HG02642 (cell line): Measurements from ENCODE around the gene KAZN.

Experiments used
- ATAC-seq: cut with Tn5 transposase; IDR thresholded peaks from one replicate; pipeline ENCODE4 v1.9.1; 2021; ENCODE audit warnings: mild to moderate bottlenecking; ENCODE audit not compliant: unreplicated experiment, poor library complexity

The KAZN gene

GRCh38 chr1:14871218-14871970 is 272.9 kb downstream of the KAZN start:
- no peak for ATAC-seq

GRCh38 chr1:14872762-14873161 is 274.3 kb downstream of the KAZN start:
- no peak for ATAC-seq

DNA sequence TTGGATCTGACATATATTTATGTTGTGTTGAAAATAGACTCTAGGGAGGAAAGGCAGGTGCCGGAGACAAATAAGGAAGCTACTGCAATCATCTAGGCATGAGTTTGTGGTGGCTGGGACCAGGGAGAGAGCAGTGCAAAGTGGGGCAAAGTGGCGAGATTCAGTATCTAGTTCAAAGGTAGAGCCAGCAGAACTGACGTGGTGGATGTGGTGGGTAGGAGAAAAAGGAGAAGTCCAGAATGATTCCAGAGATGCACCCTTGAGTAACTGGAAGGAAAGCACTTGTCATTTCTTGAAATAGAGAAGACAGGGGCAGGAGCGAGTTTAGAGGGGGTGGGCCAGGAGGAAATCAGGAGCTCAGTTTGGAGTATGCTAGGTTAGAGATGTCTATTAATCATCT is 275.2 kb downstream of the KAZN start:
- ATAC-seq = no peak

GRCh38 chr1:14875524-14876509 is 277.3 kb downstream of the KAZN start:
- no peak for ATAC-seq

DNA sequence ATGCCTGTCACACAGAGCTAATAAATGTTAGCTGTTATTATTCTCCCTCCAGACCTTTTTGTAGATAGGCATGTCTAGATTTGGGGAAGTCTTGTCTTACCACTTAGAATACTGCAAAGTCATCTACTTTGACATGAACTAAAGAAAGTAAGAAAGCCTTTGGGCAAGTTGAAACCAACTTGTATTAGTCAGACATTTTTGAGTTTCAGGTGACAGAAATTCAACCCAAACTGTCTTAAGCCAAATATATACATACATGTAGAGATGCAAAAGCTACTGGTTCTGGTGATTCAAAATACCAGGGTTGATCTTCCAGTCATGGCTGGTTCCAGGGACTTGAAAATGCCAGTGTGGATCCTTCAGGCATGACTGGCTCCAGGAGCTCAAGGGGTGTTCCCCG is 278.3 kb downstream of the KAZN start:
- ATAC-seq = no peak

- no peak for ATAC-seq
These were observed 278.7 kb downstream of the KAZN start for GRCh38 chr1:14877224-14877623.

DNA sequence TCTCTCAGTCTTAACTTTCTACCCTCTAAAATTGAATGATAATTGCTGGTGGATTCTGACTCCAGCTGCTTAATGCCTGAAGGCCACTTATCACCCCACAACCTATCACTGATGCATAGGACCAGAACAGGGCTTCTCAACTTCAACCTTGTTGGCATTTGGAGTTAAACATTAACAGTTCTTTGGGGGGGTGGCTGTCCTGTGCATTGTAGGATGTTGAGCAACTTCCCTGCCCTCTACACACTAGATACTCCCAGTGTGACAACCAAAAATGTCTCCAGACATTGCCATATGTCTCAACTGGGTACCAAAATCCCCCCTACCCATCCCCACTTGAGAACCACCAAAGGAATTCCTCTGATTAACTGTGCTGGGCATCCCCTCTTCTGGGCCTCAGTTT is 279.6 kb downstream of the KAZN start:
- ATAC-seq = no peak

- no peak for ATAC-seq
These were observed 280.5 kb downstream of the KAZN start for GRCh38 chr1:14878951-14879350.

DNA sequence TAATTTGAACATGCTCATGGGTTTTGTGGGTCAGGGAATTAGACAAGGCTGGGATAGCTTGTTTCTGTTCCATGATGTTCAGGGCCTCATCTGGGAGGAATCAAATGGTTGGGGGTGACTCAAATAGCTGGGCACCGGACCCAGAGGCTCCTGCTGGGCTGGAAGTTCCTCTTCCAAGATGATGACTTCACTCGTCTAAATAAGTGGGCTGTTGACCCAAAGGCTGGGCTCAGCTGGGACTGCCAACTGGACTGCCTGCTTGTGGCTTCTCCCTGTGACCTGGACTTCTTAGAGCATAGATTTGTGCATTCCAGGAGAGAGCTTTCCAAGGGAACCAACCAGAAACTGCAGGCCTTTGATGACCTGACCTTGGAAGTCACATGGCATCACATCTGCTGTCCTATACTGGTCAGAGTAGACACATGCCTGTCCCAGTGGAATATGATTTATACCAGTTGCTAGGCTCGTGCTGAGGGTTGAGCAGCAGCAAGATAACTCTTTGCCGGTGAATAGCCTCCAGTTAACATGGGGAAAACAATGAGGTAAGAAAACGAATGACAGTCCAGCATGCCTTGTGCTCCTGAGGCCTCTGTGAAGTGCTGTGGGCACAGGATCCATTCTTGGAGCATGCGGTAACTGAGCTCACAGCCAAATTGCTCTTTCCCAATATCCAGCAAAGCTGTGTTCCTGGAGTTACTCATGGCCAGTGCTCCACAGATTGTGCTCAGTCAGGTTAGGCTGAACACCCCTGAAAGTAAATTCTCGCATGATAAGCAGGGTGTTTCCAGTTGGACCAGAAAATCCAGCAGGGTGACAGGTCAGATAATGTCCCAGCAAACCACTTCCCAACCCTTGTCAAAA is 282.2 kb downstream of the KAZN start:
- no peak for ATAC-seq

DNA sequence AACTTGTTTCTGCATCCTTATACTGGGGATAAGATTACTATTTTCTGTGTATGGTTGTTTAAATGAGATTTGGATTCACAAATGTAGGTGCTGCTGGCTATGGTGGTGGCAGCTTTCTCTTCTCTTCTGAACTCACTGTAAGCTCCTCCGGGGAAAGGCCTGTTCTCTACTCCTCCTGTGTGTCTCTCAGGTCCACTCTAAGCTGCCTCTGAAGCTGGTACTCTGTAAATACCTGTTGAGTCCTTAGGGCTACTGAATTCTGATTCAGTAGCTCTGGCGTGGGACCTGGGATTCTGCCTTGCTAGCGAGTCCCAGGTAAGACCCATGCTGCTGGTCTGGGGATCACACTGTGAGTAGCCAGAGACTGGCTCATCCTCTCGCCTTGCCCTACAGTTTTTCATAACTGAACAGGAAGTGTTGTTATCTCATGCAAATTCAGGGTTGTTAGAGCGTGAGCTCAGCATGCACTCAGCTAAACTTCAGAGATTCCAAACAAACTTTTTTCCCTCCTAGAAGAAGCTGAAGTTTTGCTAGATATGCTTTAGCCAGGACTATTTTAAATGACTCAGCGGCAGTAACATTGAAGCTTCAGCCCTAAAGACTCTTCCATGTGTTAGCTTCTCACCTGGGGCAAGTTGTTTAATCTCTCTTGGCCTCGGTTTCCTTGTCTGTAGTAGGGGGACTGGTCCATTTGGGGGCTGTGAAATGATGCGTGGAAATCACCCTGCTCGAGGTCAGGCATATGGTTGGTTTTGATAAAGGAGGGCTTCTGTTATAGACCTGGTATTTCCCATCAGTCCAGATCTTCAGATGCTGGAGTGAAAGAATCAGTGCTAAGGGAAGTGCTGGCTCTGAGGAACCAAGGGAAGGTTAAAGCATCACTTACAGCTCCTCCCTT is 283.5 kb downstream of the KAZN start:
- no peak for ATAC-seq

- no peak for ATAC-seq
These were observed 286.2 kb downstream of the KAZN start for GRCh38 chr1:14884614-14885175.

DNA sequence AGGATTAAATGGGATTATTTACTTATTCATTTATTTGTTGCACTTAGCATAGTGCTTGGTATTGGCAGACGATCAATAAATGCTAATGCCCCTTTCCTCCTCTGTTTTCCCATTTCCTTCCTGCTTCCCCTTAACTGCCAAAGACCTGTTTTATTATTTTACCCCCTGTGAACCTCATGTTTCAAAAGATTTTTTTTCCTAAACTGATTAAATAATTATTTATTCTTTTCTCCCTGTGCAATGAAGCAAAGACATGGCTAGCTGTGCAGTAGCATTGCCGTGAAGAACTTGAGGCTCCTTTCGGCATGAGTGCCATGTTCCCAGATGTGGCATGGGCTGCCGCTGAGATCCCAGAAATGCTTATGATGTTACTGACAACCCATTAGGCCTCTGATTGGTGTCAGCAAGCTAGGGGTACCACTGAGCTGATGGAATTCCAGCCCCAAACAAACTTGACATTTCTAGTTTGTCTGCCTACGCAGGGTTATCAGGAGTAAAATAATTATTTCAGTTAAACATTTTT is 288.6 kb downstream of the KAZN start:
- no peak for ATAC-seq

DNA sequence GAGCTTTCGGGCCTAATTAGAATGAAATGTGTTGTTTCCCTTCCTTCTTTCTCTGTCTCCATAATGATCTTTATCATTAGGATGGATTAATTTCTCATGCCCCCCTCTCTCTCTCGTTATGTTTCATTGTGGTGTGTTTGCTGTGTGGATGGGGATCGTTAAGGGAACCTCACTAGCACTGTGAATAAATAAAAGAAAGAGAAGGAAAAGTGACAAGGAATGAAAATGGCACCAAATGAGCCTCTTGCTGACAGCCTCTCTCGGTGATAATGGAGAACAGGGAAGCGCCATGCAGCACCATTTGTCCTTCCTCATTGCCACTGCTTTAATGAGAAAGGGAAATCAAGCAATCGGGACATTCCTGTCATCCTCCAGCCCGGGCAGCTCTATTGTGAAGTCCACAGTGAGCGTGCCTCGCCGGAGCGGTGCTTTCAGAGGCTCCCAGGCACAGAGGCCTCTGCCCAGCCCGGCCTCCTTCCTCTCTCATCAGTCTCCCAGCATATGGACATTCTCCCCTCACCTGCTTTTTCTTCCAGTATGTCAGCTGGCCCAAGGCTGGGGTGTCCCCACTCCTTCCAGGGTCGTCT is 289.4 kb downstream of the KAZN start:
- ATAC-seq = no peak

DNA sequence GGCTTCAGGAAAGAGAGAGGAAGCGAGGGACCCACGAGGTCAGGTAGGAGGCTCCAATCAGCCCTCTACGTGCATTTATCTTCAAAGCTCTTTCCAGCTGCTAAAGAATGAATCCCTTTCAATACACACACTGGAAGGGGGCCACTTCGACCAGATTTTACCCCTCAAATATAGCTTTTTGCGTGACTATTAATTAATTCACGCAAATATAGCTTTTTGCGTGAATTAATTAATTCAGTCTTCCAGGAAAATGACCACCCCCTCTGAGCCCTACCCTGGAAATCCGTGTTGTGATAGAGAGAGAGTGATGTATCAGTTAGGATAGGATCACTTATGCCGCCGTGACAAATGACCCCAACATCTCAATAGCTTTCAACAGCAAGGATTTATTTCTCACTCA is 289.9 kb downstream of the KAZN start:
- ATAC-seq = no peak

- no peak for ATAC-seq
These were observed 291.4 kb downstream of the KAZN start for GRCh38 chr1:14889825-14890440.

- no peak for ATAC-seq
These were observed 293.5 kb downstream of the KAZN start for GRCh38 chr1:14891991-14892390.

DNA sequence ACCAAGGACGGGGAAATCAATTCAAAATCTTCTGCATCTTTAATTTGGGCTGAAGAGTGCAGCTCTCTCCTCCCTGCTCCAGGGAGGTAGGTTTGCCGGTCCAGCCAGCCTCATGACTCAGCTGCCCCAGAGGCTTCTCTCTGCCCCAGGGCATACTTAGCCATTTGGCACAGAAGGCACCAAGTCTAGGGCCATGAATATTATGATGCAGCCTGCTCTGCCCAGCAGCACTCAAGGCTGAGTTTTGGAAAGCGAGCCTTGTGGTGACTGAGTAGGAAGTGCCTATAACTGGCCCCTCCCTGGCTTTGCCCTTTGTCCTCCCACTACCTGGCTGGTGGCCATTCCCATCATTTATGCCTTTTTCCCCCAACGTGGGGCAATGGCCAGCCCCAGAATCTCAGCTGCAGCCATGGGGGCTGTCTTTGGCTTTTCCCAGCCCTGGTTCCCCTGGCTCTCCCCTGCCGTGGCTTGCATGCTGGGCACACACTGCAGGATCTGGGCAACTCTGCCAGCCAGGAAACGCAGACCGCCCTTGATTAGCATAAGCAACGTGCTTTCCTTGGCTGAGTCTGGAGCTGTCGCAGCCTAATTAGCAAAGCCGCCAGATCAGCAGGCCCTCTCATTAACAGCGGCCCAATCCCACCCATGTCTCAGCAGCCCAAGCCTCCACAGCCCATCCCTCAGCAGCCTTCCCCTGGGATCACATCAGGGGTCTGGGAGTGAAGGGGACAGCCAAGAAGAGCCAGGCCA is 296.5 kb downstream of the KAZN start:
- no peak for ATAC-seq
